HG02571 (cell line): ENCODE measurements around the gene DESI2.
"Not testable (repeated sequence)": the region's sequence is repeated elsewhere in the genome, so short reads cannot be mapped to it uniquely, and the experiment has no call there.

Experiments used
- ATAC-seq: cut with Tn5 transposase; IDR thresholded peaks from one replicate; pipeline ENCODE4 v1.9.1; 2021; ENCODE audit warnings: mild to moderate bottlenecking, moderate library complexity; ENCODE audit not compliant: unreplicated experiment

Gene DESI2

DNA sequence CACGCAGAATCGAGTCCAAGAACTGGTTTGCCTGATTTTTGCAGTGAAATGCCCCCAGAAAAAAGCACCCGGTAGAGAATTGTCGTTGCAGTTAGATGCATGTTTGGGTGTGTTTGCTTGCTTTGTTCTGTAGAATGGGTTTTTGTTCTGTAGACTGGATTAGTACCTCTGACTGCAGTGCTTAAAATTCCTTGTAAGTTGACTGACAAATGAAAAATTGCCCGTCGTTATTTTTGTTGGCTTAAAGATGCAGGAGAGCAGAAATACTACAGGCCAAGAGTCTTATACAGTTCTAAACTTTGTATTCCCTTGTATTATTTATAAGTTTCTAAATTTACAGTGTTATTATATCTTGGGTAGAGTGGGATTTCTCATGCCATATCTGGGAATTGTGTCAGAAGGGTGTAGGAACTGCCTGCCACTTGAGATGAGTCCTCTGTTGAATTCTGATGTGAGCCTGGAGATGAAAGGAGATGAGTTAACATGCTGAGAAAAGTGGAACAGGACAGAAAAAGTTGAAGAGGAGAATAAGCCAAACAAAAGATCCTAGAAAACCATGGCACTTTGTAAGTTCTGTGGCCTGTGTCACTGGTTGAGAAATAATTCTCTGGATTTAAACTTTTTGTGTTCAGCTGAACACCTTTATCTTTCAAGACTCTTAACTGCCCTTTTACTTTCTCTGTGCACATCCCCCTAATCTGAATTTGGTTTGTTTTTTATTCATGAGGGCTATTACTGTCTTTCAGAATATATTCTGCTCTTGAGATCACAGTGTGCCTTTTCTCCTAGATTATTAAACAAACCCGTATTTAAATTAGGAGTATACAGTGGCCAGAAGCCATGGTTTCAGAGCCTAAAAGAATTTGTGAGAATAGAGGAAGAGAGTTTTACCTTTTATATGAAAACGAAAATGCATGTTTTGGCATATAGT, 1.4 kb downstream of the DESI2 start:
- no peak for ATAC-seq

DNA sequence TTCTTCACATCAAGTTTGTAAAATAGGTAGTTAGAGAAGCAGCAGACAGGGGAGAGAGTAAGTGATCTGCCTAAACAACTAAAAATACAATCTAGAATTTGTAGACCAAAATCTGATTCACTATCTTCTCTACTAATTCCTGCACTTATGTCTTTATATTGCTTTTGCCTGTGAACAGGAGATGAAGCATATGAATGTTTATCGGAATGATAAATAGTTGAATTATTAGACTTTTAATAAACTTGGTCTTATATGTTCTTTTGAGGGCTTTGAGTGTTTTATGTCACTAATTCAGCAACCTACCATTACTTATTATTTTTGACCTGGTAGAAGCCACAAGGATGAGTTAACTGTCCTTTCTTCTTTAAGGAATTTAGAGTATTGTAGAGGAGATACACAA, 2.3 kb downstream of the DESI2 start:
- ATAC-seq: no peak

DNA sequence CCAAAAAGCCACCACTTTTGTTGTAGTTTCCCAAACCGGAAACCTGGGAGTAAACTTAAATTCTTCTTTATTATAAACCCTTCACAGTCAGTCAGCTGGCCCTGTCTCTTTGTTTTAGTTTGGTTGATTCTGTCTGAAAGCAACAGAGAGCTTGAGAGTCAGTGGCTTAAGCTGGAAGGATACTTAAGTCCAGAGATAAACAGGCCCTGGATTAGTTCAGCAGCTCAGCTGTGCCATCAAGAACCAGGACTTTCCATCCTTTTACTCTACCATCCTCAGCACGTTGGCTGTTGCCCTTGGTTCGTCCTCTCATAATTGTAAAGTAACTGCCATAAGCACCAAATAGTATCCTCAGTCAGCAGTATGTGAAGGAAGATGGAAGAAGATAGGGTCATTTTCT, 4.5 kb downstream of the DESI2 start:
- ATAC-seq: no peak

DNA sequence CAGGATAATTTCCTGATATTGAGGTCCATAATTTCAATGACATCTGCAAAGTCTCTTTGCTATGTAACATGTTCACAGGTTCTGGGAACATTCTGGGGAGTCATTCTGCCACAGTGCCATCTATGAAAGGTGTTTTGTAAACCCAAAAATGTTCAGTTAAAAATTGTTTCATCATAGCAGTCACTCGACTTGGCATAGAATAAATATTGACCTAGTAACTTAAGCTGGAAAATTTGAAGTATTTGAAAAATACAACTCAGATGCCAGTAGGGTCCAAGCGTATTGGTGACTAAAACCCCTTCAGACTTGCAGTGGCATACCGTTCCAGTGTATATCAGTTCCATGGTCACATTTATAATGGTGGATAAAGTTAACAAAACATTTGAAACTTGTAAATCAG, 6.8 kb downstream of the DESI2 start:
- ATAC-seq: no peak

DNA sequence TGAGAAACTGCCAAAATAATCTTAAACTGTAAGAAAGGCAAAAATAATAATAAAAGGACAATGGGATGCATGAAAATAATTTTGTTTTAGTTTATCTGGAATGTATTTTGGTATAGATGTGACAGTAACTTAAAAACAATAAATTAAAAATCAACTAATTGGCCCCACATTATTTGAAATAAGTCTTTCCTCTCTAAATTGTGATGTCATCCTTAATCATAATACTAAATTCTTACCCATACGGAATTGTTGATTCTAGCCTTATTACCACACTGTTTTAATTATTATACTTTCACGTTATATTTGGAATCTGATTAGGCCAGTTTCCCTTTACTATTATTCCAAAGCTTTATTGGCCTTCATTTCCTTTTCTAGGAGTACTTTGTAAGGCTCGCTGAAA, 7.7 kb downstream of the DESI2 start:
- no peak for ATAC-seq

DNA sequence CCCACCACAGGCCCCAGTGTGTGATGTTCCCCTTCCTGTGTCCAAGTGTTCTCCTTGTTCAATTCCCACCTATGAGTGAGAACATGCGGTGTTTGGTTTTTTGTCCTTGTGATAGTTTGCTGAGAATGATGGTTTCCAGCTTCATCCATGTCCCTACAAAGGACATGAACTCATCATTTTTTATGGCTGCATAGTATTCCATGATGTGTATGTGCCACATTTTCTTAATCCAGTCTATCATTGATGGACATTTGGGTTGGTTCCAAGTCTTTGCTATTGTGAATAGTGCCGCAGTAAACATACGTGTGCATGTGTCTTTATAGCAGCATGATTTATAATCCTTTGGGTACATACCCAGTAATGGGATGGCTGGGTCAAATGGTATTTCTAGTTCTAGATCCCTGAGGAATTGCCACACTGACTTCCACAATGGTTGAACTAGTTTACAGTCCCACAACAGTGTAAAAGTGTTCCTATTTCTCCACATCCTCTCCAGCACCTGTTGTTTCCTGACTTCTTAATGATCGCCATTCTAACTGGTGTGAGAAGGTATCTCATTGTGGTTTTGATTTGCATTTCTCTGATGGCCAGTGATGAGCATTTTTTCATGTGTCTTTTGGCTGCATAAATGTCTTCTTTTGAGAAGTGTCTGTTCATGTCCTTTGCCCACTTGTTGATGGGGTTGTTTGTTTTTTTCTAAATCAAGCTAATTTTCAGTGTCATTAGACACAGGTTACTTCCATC, 8.8 kb downstream of the DESI2 start:
- ATAC-seq: not testable (repeated sequence)

DNA sequence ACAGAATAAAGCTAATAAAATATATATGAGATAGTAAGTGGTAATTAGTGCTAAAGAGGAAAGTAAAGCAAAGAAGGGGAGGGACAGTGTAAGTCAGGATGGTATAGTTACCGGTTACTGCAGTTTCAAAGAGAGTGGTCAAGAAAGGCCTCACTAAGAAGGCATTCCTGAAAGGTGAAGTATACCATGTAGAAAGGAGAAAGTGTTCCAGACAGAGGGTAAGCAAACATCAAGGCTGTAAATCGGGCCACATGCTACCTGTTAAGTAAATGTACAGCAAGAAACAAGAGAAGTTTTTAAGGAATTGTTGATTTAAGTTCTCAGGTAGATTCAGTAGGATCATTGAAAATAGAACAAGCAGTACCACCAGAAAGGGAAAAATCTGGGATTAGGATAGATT, 9.7 kb downstream of the DESI2 start:
- no peak for ATAC-seq

DNA sequence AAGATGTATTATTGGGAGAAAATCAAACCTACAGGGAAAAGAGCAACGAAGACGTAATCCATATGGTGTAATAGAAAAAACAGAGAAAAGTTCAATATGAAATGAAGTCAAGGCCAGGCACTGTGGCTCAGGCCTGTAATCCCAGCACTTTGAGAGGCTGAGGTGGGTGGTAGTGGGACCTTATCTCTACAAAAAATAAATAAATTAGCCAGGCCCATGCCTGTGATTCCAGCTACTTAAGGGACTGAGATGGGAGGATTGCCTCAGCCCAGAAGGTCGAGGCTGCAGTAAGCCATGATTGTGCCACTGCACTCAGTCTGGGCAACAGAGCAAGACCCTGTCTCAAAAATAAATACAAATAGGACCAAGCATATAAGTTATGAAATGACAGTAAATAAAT, 11.4 kb downstream of the DESI2 start:
- no peak for ATAC-seq

DNA sequence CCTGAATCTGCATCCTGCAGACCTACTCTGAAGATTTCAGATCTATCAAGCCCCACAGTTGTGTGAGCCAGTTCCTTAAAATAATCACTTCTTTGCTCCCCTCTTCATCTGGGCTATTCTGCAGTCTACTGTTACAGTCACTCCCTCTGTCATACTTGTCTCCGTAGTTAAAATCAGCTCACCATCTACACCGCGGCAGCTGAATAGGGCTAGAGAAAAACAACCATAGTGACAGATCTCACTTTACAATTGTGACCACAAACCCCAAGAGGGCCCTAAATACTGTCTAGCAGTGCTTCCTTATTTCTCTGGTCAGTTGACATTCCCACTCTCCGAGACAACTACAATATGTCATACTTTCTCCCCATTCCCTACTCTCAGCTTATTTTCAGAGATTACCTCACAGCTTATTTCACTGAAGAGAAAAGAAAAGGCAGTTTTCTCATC, 12.9 kb downstream of the DESI2 start:
- no peak for ATAC-seq

DNA sequence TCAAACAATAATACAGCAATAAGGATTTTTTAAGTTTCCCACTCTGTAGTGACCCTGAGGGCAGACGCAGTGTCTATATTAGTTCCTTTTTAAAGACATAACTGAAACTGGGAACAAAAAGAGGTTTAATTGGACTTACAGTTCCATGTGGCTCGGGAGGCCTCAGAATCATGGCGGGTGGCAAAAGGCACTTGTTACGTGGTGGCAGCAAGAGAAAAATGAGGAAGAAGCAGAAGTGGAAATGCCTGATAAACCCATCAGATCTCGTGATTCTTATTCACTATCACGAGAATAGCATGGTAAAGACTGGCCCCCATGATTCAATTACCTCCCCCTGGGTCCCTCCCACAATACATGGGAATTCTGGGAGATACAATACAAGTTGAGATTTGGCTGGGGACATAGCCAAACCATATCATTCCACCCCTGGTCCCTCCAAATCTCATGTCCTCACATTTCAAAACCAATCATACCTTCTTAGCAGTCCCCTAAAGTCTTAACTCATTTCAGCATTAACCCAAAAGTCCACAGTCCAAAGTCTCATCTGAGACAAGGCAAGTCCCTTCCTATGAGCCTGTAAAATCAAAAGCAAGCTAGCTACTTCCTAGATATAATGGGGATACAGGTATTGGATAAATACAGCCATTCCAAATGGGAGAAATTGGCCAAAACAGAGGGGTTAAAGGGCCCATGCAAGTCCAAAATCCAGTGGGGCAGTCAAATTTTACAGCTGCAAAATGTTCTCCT, 13.9 kb downstream of the DESI2 start:
- not testable (repeated sequence) for ATAC-seq

DNA sequence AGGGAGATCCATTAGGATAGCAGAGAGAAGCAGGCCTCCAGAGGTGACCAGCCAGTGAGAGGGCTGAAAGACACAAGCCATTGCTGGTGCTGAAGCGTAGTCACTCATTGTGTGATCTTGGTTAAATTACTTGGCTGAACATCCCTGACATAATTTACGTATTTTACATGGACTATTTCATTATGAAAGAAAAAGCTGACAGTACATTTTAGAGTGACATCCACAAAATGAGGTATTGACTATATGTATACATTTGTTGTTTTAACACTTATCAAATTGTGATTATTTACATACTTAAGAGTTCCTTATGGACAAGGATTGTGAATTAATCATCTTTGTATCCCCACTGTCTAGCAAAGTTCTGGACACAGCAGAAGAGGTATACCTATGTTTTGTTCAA, 14.9 kb downstream of the DESI2 start:
- ATAC-seq: no peak

DNA sequence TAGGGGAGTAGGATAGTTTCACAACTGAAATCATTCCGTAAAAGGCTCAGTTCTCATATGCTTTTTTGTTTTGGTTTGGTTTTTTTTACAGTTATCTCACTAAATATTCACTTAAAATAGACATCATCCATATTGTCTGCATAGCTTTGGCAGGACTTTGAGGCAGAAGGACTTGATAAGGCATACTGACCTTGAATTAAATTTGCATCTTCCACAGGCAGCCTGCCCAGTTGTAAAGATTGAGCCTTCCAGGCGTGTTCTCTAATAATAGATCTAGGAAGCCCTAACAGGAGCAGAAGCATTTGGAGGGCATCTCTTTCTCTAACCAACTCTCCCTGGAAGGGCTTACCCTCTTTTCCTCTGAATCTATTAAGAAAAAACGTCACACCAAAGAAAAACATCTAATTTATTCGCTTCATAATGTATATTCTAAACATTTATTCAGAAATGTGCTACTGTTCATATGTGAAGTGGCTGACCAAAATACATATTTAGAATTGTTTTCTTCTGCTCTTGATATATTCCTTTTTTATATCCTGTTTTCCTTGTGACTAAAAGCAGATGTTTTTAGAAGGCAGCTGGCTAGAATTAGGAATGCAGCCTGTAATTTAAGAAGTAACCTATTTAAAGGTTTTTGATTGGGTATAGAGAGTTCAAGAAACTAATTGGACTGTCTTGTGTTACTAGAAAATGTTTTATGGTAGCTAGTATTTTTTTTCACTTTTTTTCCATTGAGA, 20.2 kb downstream of the DESI2 start:
- ATAC-seq: no peak

DNA sequence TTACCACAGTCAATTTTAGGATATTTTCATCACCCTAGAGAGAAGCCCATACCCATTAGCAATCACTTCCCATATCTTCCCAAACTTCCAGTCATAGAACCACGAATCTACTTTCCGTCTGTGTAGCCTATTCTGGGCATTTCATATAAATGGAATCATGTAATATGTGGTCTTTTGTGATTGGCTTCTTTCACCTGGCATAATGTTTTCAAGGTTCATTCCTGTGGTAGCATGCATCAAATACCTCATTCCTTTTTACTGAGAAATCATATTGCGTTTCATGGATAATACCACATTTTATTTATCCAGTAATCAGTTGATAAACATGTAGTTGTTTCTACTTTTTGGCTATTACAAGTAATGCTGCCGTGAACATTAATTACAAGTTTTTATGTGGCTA, 21.5 kb downstream of the DESI2 start:
- ATAC-seq: no peak

DNA sequence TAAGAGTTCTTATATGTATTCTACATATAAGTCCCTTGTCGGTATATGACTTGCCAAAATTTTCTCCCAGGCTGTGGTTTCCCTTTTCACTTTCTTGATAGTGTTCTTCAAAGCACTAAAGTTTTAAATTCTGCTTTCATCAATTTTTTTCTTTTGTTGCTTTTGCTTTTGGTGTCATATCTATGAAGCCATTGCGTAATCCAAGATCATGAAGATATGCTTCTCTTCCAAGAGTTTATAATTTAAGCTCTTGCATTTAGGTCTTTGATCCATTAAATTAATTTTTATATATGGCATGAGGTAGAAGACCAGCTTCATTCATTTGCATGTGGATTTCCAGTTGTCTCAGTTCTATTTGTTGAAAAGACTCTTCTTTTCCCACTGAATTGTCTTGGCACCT, 22.2 kb downstream of the DESI2 start:
- ATAC-seq: no peak

DNA sequence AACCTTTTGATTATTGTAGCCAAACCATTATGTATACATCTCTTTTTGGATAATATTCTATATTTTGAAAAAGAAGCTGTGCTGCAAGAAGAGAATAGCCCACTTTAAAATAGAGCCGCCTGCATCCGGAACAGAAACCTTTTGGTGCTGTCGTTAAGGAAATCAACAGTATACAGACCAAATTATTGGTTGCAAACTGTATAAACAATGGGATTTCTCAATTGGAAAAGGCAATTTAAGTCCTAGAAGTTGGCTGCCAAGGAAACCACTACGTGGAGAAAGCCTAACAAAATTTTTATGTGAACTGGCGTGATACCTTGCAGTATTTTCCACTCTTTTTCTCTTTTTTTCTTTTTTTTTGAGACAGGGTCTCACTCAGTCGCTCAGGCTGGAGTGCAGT, 25.8 kb downstream of the DESI2 start:
- ATAC-seq: no peak

DNA sequence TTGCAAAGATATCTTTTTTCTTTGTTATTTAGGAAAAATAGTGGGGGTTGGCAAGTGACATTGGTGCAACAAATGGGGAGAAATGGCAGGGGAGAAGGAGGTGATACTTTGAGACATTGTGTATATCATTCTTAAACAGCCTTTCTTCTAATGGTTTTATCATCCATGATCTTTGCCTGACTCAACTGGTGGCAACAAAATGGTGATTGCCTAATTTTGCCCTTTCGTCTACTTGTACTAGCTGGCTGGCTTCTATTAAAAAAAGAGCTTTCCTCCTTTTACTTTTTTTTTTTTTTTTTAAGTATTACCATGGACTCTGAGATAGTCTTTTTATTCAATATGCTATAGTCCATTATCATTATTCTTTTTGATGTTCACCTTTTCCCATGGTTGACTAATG, 27.7 kb downstream of the DESI2 start:
- ATAC-seq: no peak

DNA sequence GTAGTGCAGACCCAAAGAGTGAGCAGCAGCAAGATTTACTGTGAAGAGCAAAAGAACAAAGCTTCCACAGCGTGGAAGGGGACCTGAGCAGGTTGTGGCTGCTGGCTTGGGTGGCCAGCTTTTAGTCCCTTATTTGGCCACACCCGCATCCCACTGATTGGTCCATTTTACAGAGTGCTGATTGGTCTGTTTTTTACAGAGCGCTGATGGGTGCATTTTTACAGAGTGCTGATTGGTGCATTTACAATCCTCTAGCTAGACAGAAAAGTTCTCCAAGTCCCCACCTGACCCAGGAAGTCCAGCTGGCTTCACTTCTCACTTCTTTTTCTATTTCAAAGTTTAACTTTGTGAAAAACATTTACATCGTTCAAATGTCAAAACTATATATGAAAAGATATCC, 29.2 kb downstream of the DESI2 start:
- not testable (repeated sequence) for ATAC-seq

DNA sequence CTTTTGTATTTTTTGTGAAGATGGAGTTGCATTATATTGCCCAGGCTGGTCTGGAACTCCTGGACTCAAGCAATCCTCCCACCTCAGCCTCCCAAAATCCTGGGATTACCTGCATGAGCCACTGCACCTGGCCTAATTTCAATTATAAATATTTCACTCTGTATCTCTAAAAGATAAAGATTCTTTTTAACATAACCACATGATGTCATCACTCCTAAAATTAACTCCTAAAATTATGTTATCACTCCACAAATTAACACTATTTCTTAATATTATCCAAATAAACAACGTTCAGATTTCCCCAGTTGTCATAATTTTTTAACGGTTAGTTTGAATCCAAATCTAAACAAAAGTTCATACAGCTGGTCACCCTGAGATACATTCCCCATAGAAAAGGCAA, 43.0 kb downstream of the DESI2 start:
- no peak for ATAC-seq

DNA sequence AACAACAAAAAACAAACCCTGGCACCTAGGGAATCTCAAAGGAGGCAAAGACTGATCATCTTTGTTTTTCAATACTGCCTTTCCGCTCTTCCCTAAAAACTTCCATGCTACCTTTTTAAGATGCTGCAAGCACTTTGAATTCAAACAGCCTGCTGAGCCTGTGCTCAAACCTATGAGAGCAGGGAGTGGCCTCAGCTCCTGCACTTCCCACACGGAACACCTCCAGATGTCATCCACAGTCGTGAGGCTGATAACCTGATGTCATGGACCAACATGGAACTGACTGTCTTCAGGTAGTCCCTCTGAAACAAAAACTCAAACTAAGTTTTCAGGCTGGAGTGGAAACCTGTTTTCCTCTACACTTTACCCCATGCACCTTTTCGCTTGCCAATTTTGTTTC, 46.8 kb downstream of the DESI2 start:
- no peak for ATAC-seq

DNA sequence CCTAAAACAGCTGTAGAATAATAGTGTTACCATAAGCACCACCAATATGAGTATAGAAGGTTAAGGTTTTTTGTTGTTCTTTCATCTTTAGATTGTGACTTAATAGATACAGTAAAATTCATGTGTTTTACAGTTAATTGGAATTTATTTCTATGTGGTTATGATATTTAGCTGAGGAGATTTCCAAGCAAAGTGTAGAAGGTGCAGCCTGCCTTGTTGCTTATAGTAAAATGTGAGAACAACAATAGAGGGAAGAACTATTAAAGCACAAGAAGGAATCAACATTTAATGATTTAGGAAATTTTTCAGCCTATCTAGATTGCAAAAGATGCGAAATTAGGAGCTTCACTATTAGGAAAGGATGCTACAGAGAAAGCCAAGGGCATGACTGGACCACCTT, 47.9 kb downstream of the DESI2 start:
- no peak for ATAC-seq

DNA sequence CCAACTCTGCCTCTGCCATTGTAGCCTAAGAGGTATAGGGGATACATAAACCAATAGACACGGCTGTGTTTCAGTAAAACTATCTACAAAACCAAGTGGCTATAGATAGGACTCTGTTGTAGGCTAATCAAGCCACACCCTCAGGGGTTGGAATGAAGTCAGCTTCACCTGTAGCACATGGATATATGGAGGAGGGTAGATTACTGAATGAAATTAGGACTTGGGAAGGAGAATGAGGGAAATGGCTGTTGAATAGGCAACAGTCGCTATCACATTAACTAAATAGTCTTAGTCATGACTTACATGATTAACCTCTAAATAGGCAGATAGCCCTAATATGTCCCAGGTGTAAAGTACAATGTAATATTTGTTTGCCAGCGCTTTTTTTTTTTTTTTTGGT, 49.7 kb downstream of the DESI2 start:
- no peak for ATAC-seq
